ENCODE measurements around the gene C3.

C3 gene

GRCh38 chr19:6707011-6707657 lies 13.3 kb downstream of the C3 start:
- H3K9me3 ChIP-seq (ENCODE audit: control insufficient read depth in 1 of 2, low read length in 2 of 2), result no peaks in the 10 kb centered on the region
- no peaks in the 10 kb centered on the region for H3K4me1 ChIP-seq (ENCODE audit: control insufficient read depth in 1 of 2, insufficient read depth in 2 of 2, low read length in 2 of 2)
- H3K4me3 ChIP-seq (ENCODE audit: low read depth in 1 of 2, low read length in 2 of 2), result no peak overlapping the region
- H3K27ac ChIP-seq (ENCODE audit: low read depth, low read length), result no peak overlapping the region
- no peaks in the 10 kb centered on the region for H3K27me3 ChIP-seq (ENCODE audit: control insufficient read depth in 1 of 2, insufficient read depth in 2 of 2, low read length in 2 of 2)
- no peaks in the 10 kb centered on the region for H3K36me3 ChIP-seq (ENCODE audit: control insufficient read depth in 1 of 2, insufficient read depth in 2 of 2, low read length in 2 of 2)
- no peak overlapping the region for H3K9ac ChIP-seq (ENCODE audit: low read depth in 1 of 2, low read length in 2 of 2)

GRCh38 chr19:6706633-6706958 lies 13.9 kb downstream of the C3 start:
- Histone ChIP-seq H3K4me3 (ENCODE audit: low read depth in 1 of 2, low read length in 2 of 2) (no peak overlapping the region), H3K27me3 (ENCODE audit: control insufficient read depth in 1 of 2, insufficient read depth in 2 of 2, low read length in 2 of 2) (no peaks in the 10 kb centered on the region), H3K27ac (ENCODE audit: low read depth, low read length) (no peak overlapping the region), H3K9me3 (ENCODE audit: control insufficient read depth in 1 of 2, low read length in 2 of 2) (no peaks in the 10 kb centered on the region), H3K9ac (ENCODE audit: low read depth in 1 of 2, low read length in 2 of 2) (no peak overlapping the region), H3K4me1 (ENCODE audit: control insufficient read depth in 1 of 2, insufficient read depth in 2 of 2, low read length in 2 of 2) (no peaks in the 10 kb centered on the region), H3K36me3 (ENCODE audit: control insufficient read depth in 1 of 2, insufficient read depth in 2 of 2, low read length in 2 of 2) (no peaks in the 10 kb centered on the region)

- Histone ChIP-seq H3K4me1 (ENCODE audit: control insufficient read depth in 1 of 2, insufficient read depth in 2 of 2, low read length in 2 of 2) (no peaks in the 10 kb centered on the region), H3K27me3 (ENCODE audit: control insufficient read depth in 1 of 2, insufficient read depth in 2 of 2, low read length in 2 of 2) (no peaks in the 10 kb centered on the region), H3K27ac (ENCODE audit: low read depth, low read length) (no peak overlapping the region), H3K4me3 (ENCODE audit: low read depth in 1 of 2, low read length in 2 of 2) (no peak overlapping the region), H3K9ac (ENCODE audit: low read depth in 1 of 2, low read length in 2 of 2) (no peak overlapping the region), H3K36me3 (ENCODE audit: control insufficient read depth in 1 of 2, insufficient read depth in 2 of 2, low read length in 2 of 2) (no peaks in the 10 kb centered on the region), H3K9me3 (ENCODE audit: control insufficient read depth in 1 of 2, low read length in 2 of 2) (no peaks in the 10 kb centered on the region)
Measured at GRCh38 chr19:6705931-6706632, 14.4 kb downstream of the C3 start.

GRCh38 chr19:6700586-6701316 lies 19.7 kb downstream of the C3 start:
- Histone ChIP-seq H3K27ac (ENCODE audit: low read depth, low read length) (no peak overlapping the region), H3K4me1 (ENCODE audit: control insufficient read depth in 1 of 2, insufficient read depth in 2 of 2, low read length in 2 of 2) (no peaks in the 10 kb centered on the region), H3K27me3 (ENCODE audit: control insufficient read depth in 1 of 2, insufficient read depth in 2 of 2, low read length in 2 of 2) (no peaks in the 10 kb centered on the region), H3K9ac (ENCODE audit: low read depth in 1 of 2, low read length in 2 of 2) (no peak overlapping the region), H3K36me3 (ENCODE audit: control insufficient read depth in 1 of 2, insufficient read depth in 2 of 2, low read length in 2 of 2) (no peaks in the 10 kb centered on the region), H3K4me3 (ENCODE audit: low read depth in 1 of 2, low read length in 2 of 2) (no peak overlapping the region), H3K9me3 (ENCODE audit: control insufficient read depth in 1 of 2, low read length in 2 of 2) (no peaks in the 10 kb centered on the region)

GRCh38 chr19:6699935-6700334 lies 20.5 kb downstream of the C3 start:
- H3K9ac ChIP-seq (ENCODE audit: low read depth in 1 of 2, low read length in 2 of 2), result no peak overlapping the region
- no peak overlapping the region for H3K4me3 ChIP-seq (ENCODE audit: low read depth in 1 of 2, low read length in 2 of 2)
- no peak overlapping the region for H3K27ac ChIP-seq (ENCODE audit: low read depth, low read length)
- H3K36me3 ChIP-seq (ENCODE audit: control insufficient read depth in 1 of 2, insufficient read depth in 2 of 2, low read length in 2 of 2), result no peaks in the 10 kb centered on the region
- H3K9me3 ChIP-seq (ENCODE audit: control insufficient read depth in 1 of 2, low read length in 2 of 2), result no peaks in the 10 kb centered on the region
- no peaks in the 10 kb centered on the region for H3K4me1 ChIP-seq (ENCODE audit: control insufficient read depth in 1 of 2, insufficient read depth in 2 of 2, low read length in 2 of 2)
- H3K27me3 ChIP-seq (ENCODE audit: control insufficient read depth in 1 of 2, insufficient read depth in 2 of 2, low read length in 2 of 2), result no peaks in the 10 kb centered on the region

- no peaks in the 10 kb centered on the region for H3K36me3 ChIP-seq (ENCODE audit: control insufficient read depth in 1 of 2, insufficient read depth in 2 of 2, low read length in 2 of 2)
Measured at GRCh38 chr19:6697291-6697690, 23.2 kb downstream of the C3 start.

GRCh38 chr19:6696239-6696820 lies 24.1 kb downstream of the C3 start:
- Histone ChIP-seq H3K36me3 (ENCODE audit: control insufficient read depth in 1 of 2, insufficient read depth in 2 of 2, low read length in 2 of 2) (no peaks in the 10 kb centered on the region), H3K9ac (ENCODE audit: low read depth in 1 of 2, low read length in 2 of 2) (no peak overlapping the region), H3K9me3 (ENCODE audit: control insufficient read depth in 1 of 2, low read length in 2 of 2) (no peaks in the 10 kb centered on the region), H3K27me3 (ENCODE audit: control insufficient read depth in 1 of 2, insufficient read depth in 2 of 2, low read length in 2 of 2) (no peaks in the 10 kb centered on the region), H3K4me1 (ENCODE audit: control insufficient read depth in 1 of 2, insufficient read depth in 2 of 2, low read length in 2 of 2) (no peaks in the 10 kb centered on the region), H3K4me3 (ENCODE audit: low read depth in 1 of 2, low read length in 2 of 2) (no peak overlapping the region), H3K27ac (ENCODE audit: low read depth, low read length) (no peak overlapping the region)

More at GRCh38 chr19:6697291-6697690, 23.2 kb downstream of the C3 start:
- no peak overlapping the region for H3K9ac ChIP-seq (ENCODE audit: low read depth in 1 of 2, low read length in 2 of 2)
- no peak overlapping the region for H3K4me3 ChIP-seq (ENCODE audit: low read depth in 1 of 2, low read length in 2 of 2)
- H3K4me1 ChIP-seq (ENCODE audit: control insufficient read depth in 1 of 2, insufficient read depth in 2 of 2, low read length in 2 of 2), result no peaks in the 10 kb centered on the region
- no peaks in the 10 kb centered on the region for H3K27me3 ChIP-seq (ENCODE audit: control insufficient read depth in 1 of 2, insufficient read depth in 2 of 2, low read length in 2 of 2)
- H3K27ac ChIP-seq (ENCODE audit: low read depth, low read length), result no peak overlapping the region
- H3K9me3 ChIP-seq (ENCODE audit: control insufficient read depth in 1 of 2, low read length in 2 of 2), result no peaks in the 10 kb centered on the region

- no peaks in the 10 kb centered on the region for H3K4me1 ChIP-seq (ENCODE audit: control insufficient read depth in 1 of 2, insufficient read depth in 2 of 2, low read length in 2 of 2)
- H3K9me3 ChIP-seq (ENCODE audit: control insufficient read depth in 1 of 2, low read length in 2 of 2), result no peaks in the 10 kb centered on the region
- H3K27me3 ChIP-seq (ENCODE audit: control insufficient read depth in 1 of 2, insufficient read depth in 2 of 2, low read length in 2 of 2), result no peaks in the 10 kb centered on the region
- no peaks in the 10 kb centered on the region for H3K36me3 ChIP-seq (ENCODE audit: control insufficient read depth in 1 of 2, insufficient read depth in 2 of 2, low read length in 2 of 2)
- H3K4me3 ChIP-seq (ENCODE audit: low read depth in 1 of 2, low read length in 2 of 2), result no peak overlapping the region
- no peak overlapping the region for H3K9ac ChIP-seq (ENCODE audit: low read depth in 1 of 2, low read length in 2 of 2)
- H3K27ac ChIP-seq (ENCODE audit: low read depth, low read length), result no peak overlapping the region
Measured at GRCh38 chr19:6694147-6694815, 26.2 kb downstream of the C3 start.

- Histone ChIP-seq H3K4me1 (ENCODE audit: control insufficient read depth in 1 of 2, insufficient read depth in 2 of 2, low read length in 2 of 2) (no peaks in the 10 kb centered on the region), H3K4me3 (ENCODE audit: low read depth in 1 of 2, low read length in 2 of 2) (no peak overlapping the region), H3K27me3 (ENCODE audit: control insufficient read depth in 1 of 2, insufficient read depth in 2 of 2, low read length in 2 of 2) (no peaks in the 10 kb centered on the region), H3K36me3 (ENCODE audit: control insufficient read depth in 1 of 2, insufficient read depth in 2 of 2, low read length in 2 of 2) (no peaks in the 10 kb centered on the region), H3K9ac (ENCODE audit: low read depth in 1 of 2, low read length in 2 of 2) (no peak overlapping the region), H3K27ac (ENCODE audit: low read depth, low read length) (no peak overlapping the region), H3K9me3 (ENCODE audit: control insufficient read depth in 1 of 2, low read length in 2 of 2) (no peaks in the 10 kb centered on the region)
Measured at GRCh38 chr19:6693681-6694080, 26.8 kb downstream of the C3 start.

- Histone ChIP-seq H3K9me3 (ENCODE audit: control insufficient read depth in 1 of 2, low read length in 2 of 2) (no peaks in the 10 kb centered on the region), H3K9ac (ENCODE audit: low read depth in 1 of 2, low read length in 2 of 2) (no peak overlapping the region), H3K4me1 (ENCODE audit: control insufficient read depth in 1 of 2, insufficient read depth in 2 of 2, low read length in 2 of 2) (no peaks in the 10 kb centered on the region), H3K4me3 (ENCODE audit: low read depth in 1 of 2, low read length in 2 of 2) (no peak overlapping the region), H3K27me3 (ENCODE audit: control insufficient read depth in 1 of 2, insufficient read depth in 2 of 2, low read length in 2 of 2) (no peaks in the 10 kb centered on the region), H3K36me3 (ENCODE audit: control insufficient read depth in 1 of 2, insufficient read depth in 2 of 2, low read length in 2 of 2) (no peaks in the 10 kb centered on the region), H3K27ac (ENCODE audit: low read depth, low read length) (no peak overlapping the region)
Measured at GRCh38 chr19:6693056-6693471, 27.4 kb downstream of the C3 start.

All from duodenal mucosa (tissue), 2 donors.